HUES6 (cell line): ENCODE measurements around the gene CAMK1D.

Source experiments
- H3K27ac ChIP-seq: 2 replicates; pipeline ENCODE4 v1.7.0; 2013; ENCODE audit warnings: low read depth, mild to moderate bottlenecking, low read length, inconsistent platforms
- H3K27me3 ChIP-seq: 2 replicates; pipeline ENCODE4 v1.6.1; 2013; ENCODE audit warnings: low read length; ENCODE audit not compliant: control insufficient read depth, insufficient read depth
- H3K36me3 ChIP-seq: 2 replicates; pipeline ENCODE4 v1.6.1; 2013; ENCODE audit warnings: low read length; ENCODE audit not compliant: control insufficient read depth, insufficient read depth
- H3K4me1 ChIP-seq: 2 replicates; pipeline ENCODE4 v1.6.1; 2013; ENCODE audit warnings: low read length; ENCODE audit not compliant: control insufficient read depth, insufficient read depth
- H3K4me3 ChIP-seq: 2 replicates; pipeline ENCODE4 v1.5.1; 2013; ENCODE audit warnings: low read depth, low read length
- H3K9ac ChIP-seq: one replicate; pipeline ENCODE4 v1.6.1; 2013; ENCODE audit warnings: mild to moderate bottlenecking, low read length
- H3K9me3 ChIP-seq: 2 replicates; pipeline ENCODE4 v1.6.1; 2013; ENCODE audit warnings: low read depth, low read length; ENCODE audit not compliant: control insufficient read depth, insufficient read depth

Gene CAMK1D

DNA sequence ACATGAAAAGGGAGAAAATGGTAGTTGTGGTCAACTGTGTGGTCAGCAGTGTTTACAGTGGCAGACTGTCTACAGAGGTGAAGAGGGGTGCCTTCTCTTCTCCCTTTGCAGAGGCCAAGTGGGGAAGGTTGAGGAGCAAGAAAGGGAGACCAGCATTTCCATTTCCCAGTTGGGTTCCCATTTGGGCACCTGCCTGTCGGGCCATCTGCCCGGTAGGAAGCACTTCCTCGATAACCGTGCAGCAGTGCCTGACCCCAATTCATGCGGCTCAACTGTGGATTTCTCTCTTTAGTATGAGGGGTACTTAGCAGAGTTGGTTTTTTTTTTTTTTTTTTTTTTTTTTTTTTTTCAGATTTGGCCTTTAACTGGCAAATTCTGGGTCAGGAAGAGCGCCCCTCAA, 525.2 kb downstream of the CAMK1D start:
- Histone ChIP-seq H3K9ac (no peak overlapping the region), H3K4me3 (no peak overlapping the region), H3K4me1 (no peaks in the 10 kb centered on the region), H3K27me3 (no peaks in the 10 kb centered on the region), H3K27ac (no peak overlapping the region), H3K36me3 (no peaks in the 10 kb centered on the region), H3K9me3 (peaks cover 5% of the 10 kb centered on the region; the same call in 1 of the 2 replicates)

- no peak overlapping the region for H3K27ac ChIP-seq
- peaks cover 5% of the 10 kb centered on the region; the same call in 1 of the 2 replicates for H3K9me3 ChIP-seq
- no peaks in the 10 kb centered on the region for H3K36me3 ChIP-seq
- H3K27me3 ChIP-seq, result no peaks in the 10 kb centered on the region
- H3K9ac ChIP-seq, result no peak overlapping the region
- no peak overlapping the region for H3K4me3 ChIP-seq
- H3K4me1 ChIP-seq, result no peaks in the 10 kb centered on the region
These were observed 525.8 kb downstream of the CAMK1D start for GRCh38 chr10:12875100-12875499.

DNA sequence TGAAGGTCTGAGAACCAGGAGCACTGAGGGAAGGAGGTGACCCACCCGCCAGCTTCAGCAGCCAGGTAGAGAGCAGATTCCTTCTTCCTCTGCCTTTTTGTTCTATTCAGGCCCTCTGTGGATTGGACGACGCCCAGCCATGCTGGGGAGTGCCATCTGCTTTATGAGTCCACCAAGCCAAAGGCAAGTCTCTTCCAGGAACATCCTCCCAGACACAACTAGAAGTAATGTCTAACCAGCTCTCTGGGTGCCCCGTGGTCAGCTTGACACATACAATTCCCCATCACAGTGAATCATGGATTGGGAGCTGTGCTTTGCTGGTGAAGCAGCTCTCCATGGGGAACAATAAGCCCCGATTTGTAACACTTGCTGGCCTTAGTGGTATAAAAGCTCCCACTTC, 526.9 kb downstream of the CAMK1D start:
- Histone ChIP-seq H3K4me1 (no peaks in the 10 kb centered on the region), H3K36me3 (no peaks in the 10 kb centered on the region), H3K9ac (no peak overlapping the region), H3K4me3 (no peak overlapping the region), H3K9me3 (peaks cover 5% of the 10 kb centered on the region; the same call in 1 of the 2 replicates), H3K27me3 (no peaks in the 10 kb centered on the region), H3K27ac (no peak overlapping the region)

- H3K27me3 ChIP-seq, result no peaks in the 10 kb centered on the region
- H3K9me3 ChIP-seq, result peaks cover 5% of the 10 kb centered on the region; the same call in 1 of the 2 replicates
- H3K36me3 ChIP-seq, result no peaks in the 10 kb centered on the region
- no peak overlapping the region for H3K27ac ChIP-seq
- no peaks in the 10 kb centered on the region for H3K4me1 ChIP-seq
- no peak overlapping the region for H3K9ac ChIP-seq
- H3K4me3 ChIP-seq, result no peak overlapping the region
These were observed 527.8 kb downstream of the CAMK1D start for GRCh38 chr10:12877150-12877549.

- Histone ChIP-seq H3K36me3 (no peaks in the 10 kb centered on the region), H3K27me3 (no peaks in the 10 kb centered on the region), H3K9me3 (peaks cover 5% of the 10 kb centered on the region; the same call in 1 of the 2 replicates), H3K4me1 (no peaks in the 10 kb centered on the region), H3K4me3 (no peak overlapping the region), H3K9ac (no peak overlapping the region), H3K27ac (no peak overlapping the region)
These were observed 531.1 kb downstream of the CAMK1D start for GRCh38 chr10:12880423-12880822.

GRCh38 chr10:12884851-12885250, 535.5 kb downstream of the CAMK1D start:
- no peak overlapping the region for H3K9ac ChIP-seq
- H3K36me3 ChIP-seq, result no peaks in the 10 kb centered on the region
- no peaks in the 10 kb centered on the region for H3K4me1 ChIP-seq
- H3K27me3 ChIP-seq, result no peaks in the 10 kb centered on the region
- H3K4me3 ChIP-seq, result no peak overlapping the region
- H3K9me3 ChIP-seq, result no peaks in the 10 kb centered on the region
- no peak overlapping the region for H3K27ac ChIP-seq
